Panc1 (cell line): Measurements from ENCODE around the gene WNT5B.

Source experiments
- CTCF ChIP-seq: fragments of 450-650 bp; IDR thresholded peaks from 2 replicates; pipeline ENCODE4 v1.5.1; 2017; ENCODE audit warnings: mild to moderate bottlenecking
- POLR2AphosphoS5 ChIP-seq: IDR thresholded peaks from 2 replicates; pipeline ENCODE4 v1.6.1; 2012; ENCODE audit warnings: mild to moderate bottlenecking, low read depth, low read length, moderate library complexity
- REST ChIP-seq, 2 experiments: IDR thresholded peaks; 2 replicates each; pipeline ENCODE4 v1.6.1; 2011 to 2012; ENCODE audit warnings: low read depth in 2 of 2, control low read depth in 1 of 2, low read length in 1 of 2, mild to moderate bottlenecking in 1 of 2, moderate library complexity in 1 of 2; ENCODE audit not compliant: insufficient read depth in 1 of 2

- TF ChIP-seq CTCF (no peak), REST (IDR thresholded peaks at IDR 0.05; ENCODE audit: insufficient read depth in 1 of 2, low read depth in 2 of 2, low read length in 1 of 2) (no peak), POLR2AphosphoS5 (no peak)
These were observed 46.4 kb upstream of the WNT5B start for GRCh38 chr12:1582709-1583050.
